GM13977 (cell line): ENCODE data around the gene CHRNB4.

Experiments used
- DNase-seq: peaks from one replicate; pipeline ENCODE4 v3.0.0; 2012; ENCODE audit warnings: low spot score
- CTCF ChIP-seq: IDR thresholded peaks from 2 replicates; pipeline ENCODE4 v1.5.1; 2012; ENCODE audit warnings: mild to moderate bottlenecking, control low read depth; ENCODE audit not compliant: insufficient read depth; ENCODE audit errors: extremely low read depth, missing control alignments
- in situ Hi-C: fragments of 300-500 bp; cut with MboI; formaldehyde crosslinking; loops from one replicate; pipeline ENCODE4 v1.12.0; 2022; ENCODE audit warnings: low sequenced_read_pairs, low pct_unique_long_range_greater_than_20kb, mixed read lengths, inconsistent platforms; ENCODE audit not compliant: unreplicated experiment

The CHRNB4 gene

DNA sequence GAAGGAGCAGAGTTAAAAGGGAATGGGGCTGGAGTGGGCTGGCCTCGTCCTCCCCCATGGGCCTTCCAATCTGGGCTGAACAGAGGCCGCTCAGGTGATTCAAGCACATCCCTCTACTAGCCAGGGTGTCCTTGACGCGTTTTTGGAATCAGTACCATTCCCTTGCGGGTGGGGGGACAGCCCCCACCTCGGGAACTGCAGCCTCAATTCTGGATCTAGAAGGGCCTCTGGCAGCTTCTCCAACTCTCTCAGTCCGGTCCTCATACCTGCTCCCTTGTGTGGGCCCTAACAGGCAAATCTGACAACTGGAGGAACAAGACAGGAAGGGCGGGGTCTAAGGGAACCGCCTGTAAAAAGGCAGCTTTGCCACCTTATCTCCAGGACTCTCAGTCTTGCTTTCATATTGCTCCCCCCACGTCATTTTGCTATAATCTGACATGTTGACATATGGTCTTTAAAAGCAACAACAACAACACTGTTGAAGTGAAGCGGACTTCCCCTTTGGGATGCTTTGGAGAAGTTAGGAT lies 802 bp upstream of the CHRNB4 start:
- in situ Hi-C loops = no loop called here
- DNase-seq = no peak
- no peak for TF ChIP-seq CTCF

- in situ Hi-C loops = no loop called here
- no peak for TF ChIP-seq CTCF
- peak; percentile 39 for DNase-seq
Observed at GRCh38 chr15:78640527-78641101, 396 bp downstream of the CHRNB4 start.

- TF ChIP-seq CTCF = peak; percentile 67
- peak; percentile 80 for DNase-seq
- in situ Hi-C loops = loop anchor here (10.0 kb wide), 1 partner anchor 66 kb away; no protein-coding TSS in a partner anchor
Observed at GRCh38 chr15:78638658-78639314, 2.2 kb downstream of the CHRNB4 start.

DNA sequence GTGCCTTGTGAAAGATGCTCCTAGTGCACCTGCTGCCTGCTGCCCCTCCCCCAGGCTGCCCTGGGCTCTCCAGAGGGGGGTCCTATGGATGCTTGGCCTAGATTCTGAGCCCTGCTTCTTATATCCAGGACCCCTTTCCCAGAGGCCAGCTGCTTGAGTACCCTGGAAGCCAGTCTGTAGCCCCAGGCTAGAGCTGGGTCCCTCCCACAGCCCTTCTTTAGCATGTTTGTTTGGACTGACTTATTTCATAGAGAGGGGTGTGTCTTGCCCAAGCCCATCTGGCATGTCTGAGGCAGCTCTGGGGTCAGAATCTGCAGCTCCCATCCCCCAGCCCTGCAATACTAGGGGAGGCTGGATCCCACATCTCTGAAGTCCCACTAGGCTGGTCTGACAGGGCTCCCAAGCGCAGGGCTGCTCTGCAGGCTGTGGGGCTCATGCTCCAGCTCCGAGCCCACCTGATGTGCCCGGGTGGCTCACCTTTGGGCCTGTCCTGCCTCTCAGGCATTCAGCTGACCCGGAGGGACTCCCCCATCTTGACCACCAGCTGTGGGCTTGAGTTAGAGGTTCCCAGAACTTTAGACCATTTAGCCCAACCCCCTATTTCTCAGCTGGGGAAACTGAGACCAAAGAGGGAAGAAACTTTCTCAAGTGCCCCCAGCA lies 3.1 kb downstream of the CHRNB4 start:
- no peak for DNase-seq
- TF ChIP-seq CTCF = no peak
- in situ Hi-C loops = loop anchor here (10.0 kb wide), 1 partner anchor 67 kb away; no protein-coding TSS in a partner anchor

DNA sequence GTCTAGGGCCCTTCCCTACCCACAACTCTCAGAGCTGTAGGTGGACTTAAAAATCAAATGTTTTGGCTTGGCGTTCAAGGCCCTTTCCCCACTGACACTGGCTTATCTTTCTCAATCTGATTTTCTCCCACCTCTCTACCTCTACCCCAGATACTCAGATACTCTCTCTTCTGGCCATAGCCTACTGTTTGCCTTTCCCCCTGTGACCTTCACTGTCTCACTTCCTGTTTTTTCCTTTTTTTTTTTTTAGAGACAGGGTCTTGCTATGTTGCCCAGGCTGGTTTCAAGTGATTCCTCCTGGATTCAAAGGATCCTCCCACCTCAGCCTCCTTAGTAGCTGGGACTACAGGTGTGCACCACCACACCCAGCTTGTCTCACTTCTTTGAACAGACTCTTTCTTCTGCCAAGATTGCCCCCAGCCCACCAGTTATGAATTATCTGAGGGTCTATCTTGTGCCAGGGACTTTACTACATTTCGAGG lies 4.6 kb downstream of the CHRNB4 start:
- TF ChIP-seq CTCF = no peak
- no peak for DNase-seq
- in situ Hi-C loops = loop anchor here (10.0 kb wide), 1 partner anchor 68 kb away; no protein-coding TSS in a partner anchor

DNA sequence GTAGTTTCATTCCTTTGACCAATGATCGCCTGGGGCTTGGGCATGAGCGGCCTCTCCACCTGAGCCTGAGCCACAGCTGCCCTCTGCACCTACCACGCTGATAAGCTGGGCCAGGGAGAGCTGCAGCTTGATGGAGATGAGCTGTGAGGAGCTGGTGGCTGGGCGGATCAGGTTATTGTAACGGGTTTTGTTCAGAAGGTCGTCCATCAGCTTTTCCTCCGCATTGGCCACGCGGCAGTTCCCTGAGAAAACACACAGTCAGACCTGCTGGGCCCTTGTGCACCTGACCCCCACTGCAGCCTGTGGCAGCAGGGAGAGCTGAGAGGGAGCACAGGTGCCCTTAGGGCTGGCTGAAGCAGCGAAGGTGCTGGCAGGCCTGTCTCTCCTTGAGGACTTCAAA lies 5.7 kb downstream of the CHRNB4 start:
- in situ Hi-C loops = loop anchor here (10.0 kb wide), 1 partner anchor 69 kb away; no protein-coding TSS in a partner anchor

More for the DNA sequence above, 5.7 kb downstream of the CHRNB4 start:
- TF ChIP-seq CTCF = no peak
- DNase-seq = no peak
